ENCODE results near the gene GATAD2B.

Gene GATAD2B

DNA sequence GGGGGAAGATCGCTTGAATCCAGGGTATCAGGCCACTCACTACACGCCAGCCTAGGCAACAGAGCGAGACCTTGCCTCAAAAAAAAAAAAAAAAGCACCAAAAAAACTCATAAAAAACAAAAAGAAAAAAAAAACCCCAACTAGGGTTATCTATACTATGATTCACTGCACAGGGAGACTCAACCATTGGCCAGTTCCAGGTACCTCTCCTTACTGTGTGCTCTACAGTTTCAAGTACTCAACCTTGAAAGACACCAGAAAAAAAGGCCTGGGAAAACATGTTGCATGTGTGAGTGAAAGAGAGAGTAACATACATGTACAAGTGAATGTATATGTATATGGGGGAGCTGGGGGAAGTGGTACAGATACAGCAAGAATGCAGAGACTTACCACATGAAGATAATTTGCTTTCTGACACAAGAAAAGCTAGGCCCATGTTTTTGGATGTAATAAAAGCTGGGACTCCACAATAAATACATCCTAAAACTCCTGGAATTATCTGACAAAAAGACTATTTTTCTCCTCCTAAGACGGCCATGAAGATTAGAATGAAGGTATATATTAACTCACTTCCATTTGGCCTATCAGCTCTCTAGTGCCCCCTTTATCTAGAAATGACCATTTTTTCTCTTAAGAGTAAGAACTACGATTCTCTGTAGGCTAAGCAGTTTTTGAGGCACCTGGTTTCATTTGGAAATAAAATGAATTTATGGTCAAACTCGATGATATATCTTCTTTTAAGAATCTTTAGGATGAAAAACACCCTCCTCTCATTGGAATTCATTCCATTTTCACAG is 95.4 kb downstream of the GATAD2B start:
- DNase-seq = no peak

DNA sequence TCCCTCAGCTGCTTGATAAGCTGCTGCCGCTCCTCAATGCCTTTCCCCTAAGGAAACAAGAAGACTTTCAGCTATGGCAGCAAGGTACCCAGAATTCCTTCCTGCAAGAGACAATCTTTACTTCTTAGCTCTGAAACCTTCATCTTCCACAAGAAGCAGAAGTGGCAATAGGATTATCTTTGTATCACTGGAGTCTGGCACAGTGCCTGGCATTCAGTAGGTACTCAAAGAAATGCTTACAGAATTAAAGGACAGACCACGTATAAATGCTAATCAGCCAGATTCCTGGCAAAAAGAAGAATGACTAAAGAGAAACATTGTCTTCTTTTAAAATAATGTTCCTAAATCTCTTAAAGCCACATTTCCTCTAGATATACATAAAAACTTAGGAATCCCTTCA is 103.9 kb downstream of the GATAD2B start:
- DNase-seq = no peak

GRCh38 chr1:153816283-153816889 is 106.4 kb downstream of the GATAD2B start:
- no peak for DNase-seq

- DNase-seq = no peak
Observed at GRCh38 chr1:153805886-153806719, 116.7 kb downstream of the GATAD2B start.

DNA sequence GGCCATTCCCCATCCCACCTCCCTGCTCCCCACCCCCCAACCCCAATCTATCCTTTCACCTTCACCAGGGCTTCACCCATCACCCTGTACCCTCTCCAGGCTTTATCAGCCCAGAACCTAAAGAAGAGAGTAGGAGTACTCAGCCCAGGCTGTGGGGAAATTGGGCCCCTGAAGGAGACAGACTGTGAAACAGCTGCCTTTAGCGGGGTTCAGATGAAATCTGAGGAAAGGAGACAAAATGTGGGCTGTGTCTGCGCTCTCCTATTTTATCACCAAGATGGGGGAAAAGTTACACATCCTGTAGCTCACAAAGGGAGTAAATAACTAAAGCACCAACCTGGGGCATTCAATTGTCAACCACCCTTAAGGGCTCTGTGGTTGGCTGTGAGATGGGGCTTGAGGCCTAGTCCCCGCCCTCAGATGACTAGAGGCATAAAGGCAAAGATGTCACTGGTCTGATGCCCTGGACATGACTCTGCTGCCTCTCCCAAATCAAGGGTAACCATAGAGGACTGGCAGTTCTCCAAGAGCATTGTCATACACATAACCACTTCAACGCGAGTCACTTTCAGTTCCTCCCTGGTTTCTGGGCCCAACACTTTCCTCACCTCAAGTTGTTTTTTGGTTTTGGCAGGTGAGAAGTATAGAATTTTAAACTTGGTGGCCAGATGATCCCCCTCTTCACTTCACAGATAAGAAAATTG is 117.6 kb downstream of the GATAD2B start:
- DNase-seq = no peak

GRCh38 chr1:153804112-153804511 is 118.7 kb downstream of the GATAD2B start:
- no peak for DNase-seq

DNA sequence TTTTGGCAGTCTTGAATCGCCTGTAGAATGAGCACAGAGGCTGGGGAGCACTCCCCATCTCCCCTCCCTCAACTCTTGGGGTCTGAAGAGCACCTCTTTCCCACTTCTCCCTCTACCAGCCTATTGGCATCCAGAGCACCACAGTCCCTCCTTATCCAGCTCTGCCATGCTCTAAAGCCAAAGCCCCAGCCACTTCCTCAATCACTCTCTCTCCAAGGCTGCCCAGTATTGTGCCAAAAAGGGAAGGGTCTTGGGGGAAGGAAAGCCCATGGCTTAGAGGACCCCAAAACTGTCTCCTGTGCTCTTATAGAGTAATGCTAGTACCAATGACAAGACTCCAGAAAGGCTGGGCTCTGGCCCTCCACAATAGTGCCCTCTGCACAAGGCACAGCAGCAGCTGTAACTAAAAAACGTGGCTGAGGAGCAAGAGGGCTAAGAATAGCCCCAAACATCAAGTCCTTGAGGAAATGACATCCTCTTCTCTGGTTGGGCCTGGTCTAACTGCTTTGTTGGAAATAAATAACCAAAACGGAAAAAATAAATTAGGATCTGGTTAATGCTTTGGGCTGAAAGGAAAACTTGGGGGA is 119.2 kb downstream of the GATAD2B start:
- DNase-seq = no peak

GRCh38 chr1:153801786-153802697 is 120.7 kb downstream of the GATAD2B start:
- DNase-seq = no peak

GRCh38 chr1:153801028-153801625 is 121.6 kb downstream of the GATAD2B start:
- DNase-seq = no peak

GRCh38 chr1:153800516-153800915 is 122.3 kb downstream of the GATAD2B start:
- no peak for DNase-seq

DNA sequence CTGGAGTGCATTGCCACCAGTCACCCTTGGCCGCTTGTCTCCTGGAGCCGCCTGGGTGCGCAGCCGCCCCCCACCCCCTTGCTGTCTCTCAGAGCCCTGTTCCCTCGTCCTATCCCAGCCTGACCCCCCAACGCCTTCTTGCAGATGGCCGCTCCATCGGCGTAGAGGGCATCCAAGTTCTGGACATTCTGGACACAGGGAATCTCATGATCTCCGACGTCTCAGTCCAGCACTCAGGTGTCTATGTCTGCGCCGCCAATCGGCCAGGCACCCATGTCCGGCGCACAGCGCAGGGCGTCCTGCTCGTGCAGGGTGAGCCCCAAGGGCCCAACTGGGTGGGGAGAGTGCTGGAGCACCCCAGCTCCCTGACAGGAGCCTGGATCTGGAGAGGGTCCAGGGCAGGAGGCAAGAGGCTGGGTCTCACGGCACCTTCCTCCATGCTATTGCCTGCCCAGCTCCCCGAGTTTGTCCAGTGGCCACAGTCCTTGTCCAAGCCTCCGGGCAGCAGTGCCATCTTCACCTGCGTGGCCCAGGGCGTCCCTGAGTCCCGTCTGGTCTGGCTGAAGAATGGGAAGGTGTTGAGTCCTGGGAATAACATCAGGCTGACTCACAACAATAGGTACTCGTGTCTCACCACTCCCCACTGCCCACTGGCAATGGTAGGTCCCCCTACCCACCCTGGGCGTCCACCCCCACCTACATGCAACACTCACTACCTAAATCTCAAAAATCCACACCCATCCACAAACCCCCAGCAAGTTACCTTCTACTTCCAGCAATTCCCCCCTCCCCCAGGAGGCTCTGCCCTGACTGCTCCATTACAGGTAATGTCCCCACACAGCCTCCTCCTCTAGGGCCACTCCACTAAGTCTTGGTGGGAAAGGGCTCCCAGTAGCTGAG is 123.0 kb downstream of the GATAD2B start:
- DNase-seq = no peak

- no peak for DNase-seq
Observed at GRCh38 chr1:153799016-153799415, 123.8 kb downstream of the GATAD2B start.

DNA sequence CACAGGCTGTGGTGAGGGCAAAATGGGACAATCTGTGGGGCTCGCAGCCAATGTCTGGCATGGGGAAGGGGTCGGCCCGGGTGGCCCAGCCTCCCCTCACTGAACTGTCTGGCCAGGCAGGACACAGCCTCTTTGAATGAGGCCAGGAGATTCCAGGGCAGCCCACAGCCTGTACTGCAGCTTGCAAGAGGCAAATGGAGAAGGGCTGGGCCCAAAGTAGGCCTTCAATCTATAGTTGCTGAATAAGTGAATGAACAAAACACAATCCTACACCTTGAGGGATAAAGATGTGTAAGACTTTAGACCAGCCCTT is 124.3 kb downstream of the GATAD2B start:
- no peak for DNase-seq

GRCh38 chr1:153796786-153797659 is 125.7 kb downstream of the GATAD2B start:
- peak; percentile 33 for DNase-seq

DNA sequence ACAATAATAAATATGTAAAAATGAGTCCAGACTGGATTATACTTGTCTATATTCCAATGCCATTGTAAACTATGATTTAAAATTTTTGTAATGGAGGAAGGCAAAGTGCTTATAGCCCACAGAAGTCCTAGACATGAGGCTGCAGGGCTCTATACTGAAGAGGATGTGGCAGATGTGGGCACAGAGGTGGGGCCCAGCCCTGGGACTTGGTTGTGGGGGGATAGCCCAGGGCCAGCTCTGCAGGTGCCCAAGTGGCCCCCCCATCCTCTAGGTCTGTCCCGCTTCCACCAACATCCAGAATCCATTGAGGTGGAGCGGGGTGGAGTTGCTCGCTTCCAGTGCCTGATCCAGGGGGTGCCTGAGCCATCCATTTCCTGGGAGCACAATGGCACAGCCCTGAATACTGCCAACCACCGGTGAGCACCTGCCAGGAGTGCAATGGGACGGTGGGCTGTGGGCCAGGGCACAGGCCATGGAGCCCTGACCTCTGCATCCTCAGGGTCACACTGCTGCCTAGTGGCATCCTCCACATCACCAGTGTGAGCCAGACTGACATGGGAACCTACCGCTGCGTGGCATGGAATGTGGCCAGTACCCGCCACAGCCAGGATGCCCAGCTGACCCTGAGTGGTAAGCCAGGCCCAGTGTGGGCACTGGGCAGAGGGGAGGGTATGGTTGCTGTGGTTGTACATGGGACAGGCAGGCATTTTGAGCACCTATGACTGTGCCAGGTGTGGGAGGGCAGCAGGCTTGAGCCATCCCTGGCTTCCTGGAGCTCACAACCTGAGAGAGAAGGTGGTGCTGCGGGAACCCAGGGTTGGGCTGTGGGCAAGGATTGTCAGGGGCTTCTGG is 126.6 kb downstream of the GATAD2B start:
- DNase-seq = no peak

DNA sequence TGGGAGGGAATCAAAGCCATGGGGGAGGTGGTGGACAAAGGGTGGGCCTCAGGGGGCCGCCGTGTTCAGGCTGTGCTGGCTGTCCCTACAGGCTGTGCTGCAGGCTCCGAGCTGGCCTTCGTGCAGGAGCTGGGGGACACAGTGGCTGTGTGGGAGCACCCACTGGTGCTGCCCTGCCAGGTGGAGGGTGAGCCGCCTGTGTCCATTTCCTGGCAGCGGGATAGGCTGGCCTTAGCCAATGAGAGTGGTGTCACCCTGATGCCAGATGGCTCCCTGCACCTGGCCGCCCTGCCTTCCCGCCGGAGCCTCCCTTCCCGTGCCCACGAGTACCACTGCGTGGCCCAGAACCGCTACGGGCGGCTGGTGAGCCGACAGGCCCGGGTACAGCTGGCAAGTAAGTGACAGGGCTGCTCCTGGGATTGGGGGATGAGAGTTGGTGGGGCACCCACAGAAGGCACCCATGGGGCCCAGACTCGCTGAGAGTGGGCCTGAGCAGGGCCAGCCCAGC is 127.4 kb downstream of the GATAD2B start:
- no peak for DNase-seq

DNA sequence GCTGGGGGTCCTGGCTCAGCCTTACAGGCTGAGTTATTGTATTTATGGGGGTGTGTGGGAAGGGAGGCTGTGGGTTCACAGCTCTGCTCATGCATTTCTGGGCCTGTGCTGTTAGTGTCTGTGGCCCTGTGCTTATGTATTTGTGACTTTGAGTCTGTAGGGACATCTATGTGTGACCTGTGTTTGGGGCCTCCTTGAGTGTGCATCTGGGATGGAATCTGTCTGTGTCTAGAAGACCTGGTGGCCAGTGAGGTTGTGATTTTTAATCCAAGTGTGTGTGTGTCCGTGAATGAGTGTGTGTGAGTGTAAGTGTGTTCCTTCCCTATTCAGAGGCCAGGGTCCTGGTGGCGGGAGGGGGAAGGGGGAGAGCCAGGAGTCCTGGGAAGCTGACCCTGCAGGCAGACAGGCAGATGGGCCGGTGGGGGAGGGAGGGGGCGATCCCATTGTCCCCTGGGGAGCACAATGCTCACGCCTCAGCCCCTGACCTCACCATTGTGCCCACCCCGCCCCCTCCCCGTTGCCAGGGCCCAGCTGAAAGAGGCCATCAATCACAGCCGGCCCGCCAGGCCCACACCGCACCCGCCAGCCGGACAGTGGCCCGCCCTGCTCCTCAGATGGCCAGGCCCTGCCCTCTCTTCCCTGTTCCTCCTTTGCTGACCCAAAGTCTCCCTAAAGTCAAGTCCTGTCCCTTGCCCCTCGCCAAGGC is 128.0 kb downstream of the GATAD2B start:
- DNase-seq = no peak
